H1 (cell line): ENCODE data around the gene GLIPR1. TPM values are rescaled to one million over a fixed set of nuclear protein-coding genes. Genes with fewer than 3 reads are reported as not detected.

Experiments
- CTCF ChIA-PET: fragments of 300-600 bp; sonication (Branson Sonifier 250); formaldehyde crosslinking; loops from one replicate; lab custom pipeline; 2021; ENCODE audit not compliant: partially characterized antibody; lab: Charles Lee
- POLR2A ChIA-PET: fragments of 300-600 bp; sonication (Branson Sonifier 250); formaldehyde crosslinking; loops from one replicate; lab custom pipeline; 2021; ENCODE audit warnings: inconsistent platforms; ENCODE audit not compliant: partially characterized antibody; lab: Charles Lee
- DNase-seq, 2 experiments: peaks; one replicate each; pipeline versions ENCODE4 v3.0.0 to v3.0.0-alpha.2; 2010 to 2022; ENCODE audit warnings: low spot score in 2 of 2, low read depth in 1 of 2, mixed read lengths in 1 of 2
- FAIRE-seq: peaks from 2 replicates; lab custom pipeline; 2011; peaks lifted over from hg19 to GRCh38; lab: Jason Lieb, UNC
- H2AFZ ChIP-seq: 2 replicates; pipeline ENCODE4 v1.8.1; 2012; ENCODE audit warnings: low read length, inconsistent platforms
- H2AK5ac ChIP-seq: 2 replicates; pipeline ENCODE4 v1.6.1; 2013; ENCODE audit warnings: low read depth, low read length
- H2BK120ac ChIP-seq: replicated peaks from 2 replicates; pipeline ENCODE3; 2013; ENCODE audit warnings: low read depth, low read length, inconsistent platforms
- H2BK12ac ChIP-seq: 2 replicates; pipeline ENCODE4 v1.6.1; 2013; ENCODE audit warnings: low read depth, low read length
- H2BK15ac ChIP-seq: 2 replicates; pipeline ENCODE4 v1.6.1; 2013; ENCODE audit warnings: low read length
- H2BK20ac ChIP-seq: 2 replicates; pipeline ENCODE4 v1.6.1; 2013; ENCODE audit warnings: low read length
- H2BK5ac ChIP-seq: 2 replicates; pipeline ENCODE4 v1.6.1; 2013; ENCODE audit warnings: low read depth, low read length
- H3K14ac ChIP-seq: 2 replicates; pipeline ENCODE4 v1.6.1; 2013; ENCODE audit warnings: inconsistent platforms; ENCODE audit not compliant: insufficient read length
- H3K18ac ChIP-seq: 2 replicates; pipeline ENCODE4 v1.6.1; 2013; ENCODE audit warnings: low read length; ENCODE audit errors: extremely low read depth
- H3K23ac ChIP-seq: 2 replicates; pipeline ENCODE4 v1.6.1; 2013; ENCODE audit warnings: inconsistent platforms; ENCODE audit not compliant: insufficient read length
- H3K23me2 ChIP-seq: 2 replicates; pipeline ENCODE4 v1.6.1; 2013; ENCODE audit warnings: low read depth, low read length
- H3K27ac ChIP-seq: 2 replicates; pipeline ENCODE4 v1.6.1; 2011; ENCODE audit warnings: low read depth, low read length, inconsistent platforms
- H3K27me3 ChIP-seq, 4 experiments: replicated peaks in 1 of 4; 1 replicate in 1 of 4; 2 replicates in 3 of 4; pipeline versions ENCODE4 v1.6.1 to v1.8.1; 2011 to 2013; ENCODE audit warnings: low read length in 3 of 4, mild to moderate bottlenecking in 3 of 4, inconsistent platforms in 2 of 4, mixed read lengths in 2 of 4, moderate library complexity in 1 of 4; ENCODE audit not compliant: control insufficient read depth in 3 of 4, insufficient read depth in 3 of 4; ENCODE audit errors: extremely low read depth in 1 of 4
- H3K36me3 ChIP-seq, 4 experiments: 2 replicates each; pipeline versions ENCODE4 v1.6.1 to v1.8.1; 2011 to 2013; ENCODE audit warnings: mild to moderate bottlenecking in 4 of 4, low read length in 3 of 4, moderate library complexity in 2 of 4, control low read depth in 1 of 4, inconsistent platforms in 1 of 4; ENCODE audit not compliant: insufficient read depth in 4 of 4, control insufficient read depth in 2 of 4
- H3K4ac ChIP-seq: replicated peaks from 2 replicates; pipeline ENCODE3; 2013; ENCODE audit warnings: low read length, low read depth, mixed read lengths, inconsistent platforms; ENCODE audit not compliant: insufficient read length
- H3K4me1 ChIP-seq, 4 experiments: replicated peaks in 1 of 4; 1 replicate in 1 of 4; 2 replicates in 3 of 4; pipeline versions ENCODE4 v1.6.1 to v1.8.1; 2011 to 2013; ENCODE audit warnings: low read length in 3 of 4, inconsistent platforms in 2 of 4, mixed read lengths in 1 of 4; ENCODE audit not compliant: insufficient read depth in 4 of 4, control insufficient read depth in 3 of 4
- H3K4me2 ChIP-seq, 2 experiments: 2 replicates each; pipeline versions ENCODE4 v1.6.1 to v1.8.1; 2011 to 2013; ENCODE audit warnings: low read depth in 2 of 2, low read length in 2 of 2, control low read depth in 1 of 2, inconsistent platforms in 1 of 2, mild to moderate bottlenecking in 1 of 2; ENCODE audit not compliant: insufficient read depth in 1 of 2
- H3K4me3 ChIP-seq, 4 experiments: fragments of 200-600, 300-600 bp in 1 of 4; sonication (generic), shearing (Covaris generic), sonication (Bioruptor Twin) in 1 of 4; 2 replicates each; pipeline versions ENCODE4 v1.5.1 to v1.8.1; 2011 to 2016; ENCODE audit warnings: low read length in 4 of 4, low read depth in 3 of 4, control low read depth in 2 of 4, inconsistent platforms in 2 of 4, mild to moderate bottlenecking in 2 of 4, mixed read lengths in 1 of 4, moderate library complexity in 1 of 4; ENCODE audit not compliant: insufficient read depth in 2 of 4; ENCODE audit errors: extremely low read depth in 1 of 4
- H3K56ac ChIP-seq: replicated peaks from 2 replicates; pipeline ENCODE3; 2013; ENCODE audit warnings: low read depth, mild to moderate bottlenecking, mixed read lengths, low read length, inconsistent platforms; ENCODE audit not compliant: insufficient read length
- H3K79me1 ChIP-seq: 2 replicates; pipeline ENCODE4 v1.6.1; 2013; ENCODE audit warnings: low read depth, low read length, control low read depth
- H3K79me2 ChIP-seq, 2 experiments: 2 replicates each; pipeline versions ENCODE4 v1.6.1 to v1.8.1; 2012 to 2013; ENCODE audit warnings: low read length in 2 of 2, mild to moderate bottlenecking in 2 of 2, inconsistent platforms in 1 of 2; ENCODE audit not compliant: insufficient read depth in 2 of 2, control insufficient read depth in 1 of 2
- H3K9ac ChIP-seq, 4 experiments: replicated peaks in 1 of 4; 1 replicate in 1 of 4; 2 replicates in 3 of 4; pipeline versions ENCODE4 v1.6.1 to v1.8.1; 2011 to 2013; ENCODE audit warnings: low read depth in 3 of 4, low read length in 3 of 4, control low read depth in 2 of 4, mild to moderate bottlenecking in 2 of 4, moderate library complexity in 2 of 4, inconsistent platforms in 1 of 4; ENCODE audit errors: extremely low read depth in 1 of 4
- H3K9me3 ChIP-seq, 2 experiments: 2 replicates each; pipeline versions ENCODE4 v1.6.1 to v1.8.1; 2012 to 2013; ENCODE audit warnings: mild to moderate bottlenecking in 2 of 2, moderate library complexity in 2 of 2, control low read depth in 1 of 2, inconsistent platforms in 1 of 2, low read depth in 1 of 2, low read length in 1 of 2, mixed read lengths in 1 of 2; ENCODE audit not compliant: insufficient read depth in 2 of 2
- H4K20me1 ChIP-seq, 2 experiments: replicated peaks in 1 of 2; 2 replicates each; pipeline versions ENCODE3 to v1.8.1; 2011 to 2013; ENCODE audit warnings: inconsistent platforms in 2 of 2, low read length in 2 of 2, mild to moderate bottlenecking in 1 of 2; ENCODE audit not compliant: insufficient read depth in 2 of 2, control insufficient read depth in 1 of 2
- H4K5ac ChIP-seq: 2 replicates; pipeline ENCODE4 v1.6.1; 2013; ENCODE audit warnings: low read length, low read depth, mixed read lengths, inconsistent platforms; ENCODE audit not compliant: insufficient read length
- H4K8ac ChIP-seq: 2 replicates; pipeline ENCODE4 v1.8.0; 2013; ENCODE audit warnings: mild to moderate bottlenecking, moderate library complexity, low read length, inconsistent platforms; ENCODE audit not compliant: insufficient read depth; ENCODE audit errors: extremely low read depth
- H4K91ac ChIP-seq: replicated peaks from 2 replicates; pipeline ENCODE3; 2013; ENCODE audit warnings: low read length, mixed read lengths, inconsistent platforms; ENCODE audit not compliant: insufficient read length
- ASH2L ChIP-seq: fragments of 200-600, 300-600 bp; sonication (generic); IDR thresholded peaks from one replicate; pipeline ENCODE4 v1.7.1; 2017; ENCODE audit warnings: low read length
- CEBPB ChIP-seq: IDR thresholded peaks from 2 replicates; pipeline ENCODE4 v1.6.1; 2012; ENCODE audit warnings: low read depth, low read length
- FOSL1 ChIP-seq: IDR thresholded peaks from 2 replicates; pipeline ENCODE4 v1.6.1; 2011; ENCODE audit warnings: mild to moderate bottlenecking, low read depth, low read length, moderate library complexity; ENCODE audit not compliant: insufficient read depth
- KDM5A ChIP-seq: fragments of 200-600 bp; IDR thresholded peaks from 2 replicates; pipeline ENCODE4 v1.7.1; 2012; ENCODE audit warnings: mild to moderate bottlenecking, low read length, inconsistent platforms, mixed read lengths
- POU5F1 ChIP-seq: IDR thresholded peaks from 2 replicates; pipeline ENCODE4 v1.6.1; 2011; ENCODE audit warnings: low read depth, mild to moderate bottlenecking, low read length, moderate library complexity
- RNF2 ChIP-seq: fragments of 200-900, 300-1000 bp; sonication (generic); IDR thresholded peaks from 2 replicates; pipeline ENCODE4 v1.7.1; 2016; ENCODE audit warnings: borderline replicate concordance, low read depth, mild to moderate bottlenecking, antibody characterized with exemption, low read length; ENCODE audit not compliant: poor library complexity, severe bottlenecking; ENCODE audit errors: missing control alignments
- SIN3A ChIP-seq, 2 experiments: IDR thresholded peaks in 1 of 2; conservative IDR thresholded peaks in 1 of 2; 2 replicates each; pipeline ENCODE4 v1.6.1; 2011 to 2012; ENCODE audit warnings: low read length in 2 of 2, improper control_type of control experiment in 1 of 2, low read depth in 1 of 2, mild to moderate bottlenecking in 1 of 2
- SP1 ChIP-seq: IDR thresholded peaks from 2 replicates; pipeline ENCODE4 v1.6.1; 2011; ENCODE audit warnings: low read depth, low read length
- SUZ12 ChIP-seq: fragments of 200-600 bp; sonication (generic); IDR thresholded peaks from 2 replicates; pipeline ENCODE4 v1.6.1; 2012; ENCODE audit warnings: mild to moderate bottlenecking, inconsistent platforms, low read length, moderate library complexity, mixed read lengths
- YY1 ChIP-seq: IDR thresholded peaks from 2 replicates; pipeline ENCODE4 v1.6.1; 2011; ENCODE audit warnings: low read depth, mild to moderate bottlenecking, low read length
- WGBS, 2 experiments: shearing (Covaris generic) in 1 of 2; methylation state at CpG; one replicate each; pipeline versions ENCODE4 v1.1.6 to v1.1.7; 2013 to 2015; ENCODE audit warnings: low lambda C conversion rate in 2 of 2, mixed read lengths in 2 of 2, inconsistent platforms in 1 of 2, low coverage in 1 of 2, missing lambda C conversion rate in 1 of 2; ENCODE audit not compliant: insufficient replicate concordance in 2 of 2, insufficient coverage in 1 of 2, insufficient read length in 1 of 2; ENCODE audit errors: extremely low coverage in 1 of 2, missing lambda C conversion rate in 1 of 2; 5-methylcytosine and 5-hydroxymethylcytosine counted together
- polyA plus RNA-seq, 7 experiments: library from polyadenylated mRNA; depleted of rRNA in 3 of 7; stranded (reverse) in 5 of 7; unstranded in 2 of 7; fragments of >200 nt in 5 of 7; fragments of 200-250 nt in 2 of 7; gene quantifications; 1 replicate in 5 of 7; 2 replicates in 1 of 7; 4 replicates in 1 of 7; pipeline versions ENCODE4 v1.2.1 to v1.2.3, GENCODE V29; 2011 to 2013; ENCODE audit warnings: missing spikeins in 2 of 7, mixed read lengths in 2 of 7
- total RNA-seq: library from RNA; stranded (reverse); fragmentation: NEBNext Ultra II Directional; extraction: Animal tissue kit (Norgen Biotek cat#: 25700); gene quantifications from 2 replicates; pipeline ENCODE4 v1.2.1, GENCODE V29; 2021
- TF ChIP-seq, protein P1 (sequence below), 3 experiments: IDR thresholded peaks; 1 replicate in 2 of 3; 2 replicates in 1 of 3; pipeline versions ENCODE4 v1.5.1 to v1.6.1; 2011; ENCODE audit warnings: low read length in 3 of 3, mild to moderate bottlenecking in 3 of 3, inconsistent platforms in 2 of 3, low read depth in 1 of 3, moderate library complexity in 1 of 3; ENCODE audit not compliant: insufficient read depth in 1 of 3; ENCODE audit errors: control extremely low read depth in 1 of 3

GLIPR1 gene
- total and polyA plus RNA-seq, 2 of the 8 experiments (the other 6 are each of a cell fraction or from before 2014, with no cell fraction given), result 0.23 to 1.5 TPM

GRCh38 chr12:75457191-75457590, 23.4 kb upstream of the GLIPR1 start:
- no peak overlapping the region for H3K9ac ChIP-seq
- no peak overlapping the region for H3K4me2 ChIP-seq
- no peak overlapping the region for H4K5ac ChIP-seq
- peaks cover 6 to 20% of the 10 kb centered on the region in 2 experiments; a peak in 3 of 4 replicates for H3K9me3 ChIP-seq
- no peak overlapping the region for H4K8ac ChIP-seq
- no peak overlapping the region for H3K27ac ChIP-seq
- H2AK5ac ChIP-seq, result no peak overlapping the region
- no peak overlapping the region for H2BK5ac ChIP-seq
- H3K36me3 ChIP-seq, result no peaks in the 10 kb centered on the region
- no peak overlapping the region for H3K23ac ChIP-seq
- CTCF ChIA-PET, result no interaction called here
- FAIRE-seq (no peak), DNase-seq (no peak)
- no peaks in the 10 kb centered on the region for H3K27me3 ChIP-seq
- no peak overlapping the region for H3K14ac ChIP-seq
- H2BK20ac ChIP-seq, result no peak overlapping the region
- no peak overlapping the region for H3K4ac ChIP-seq
- H2BK120ac ChIP-seq, result no peak overlapping the region
- no peaks in the 10 kb centered on the region for H4K20me1 ChIP-seq
- H3K4me1 ChIP-seq, result no peaks in the 10 kb centered on the region
- WGBS, 2 experiments, result 97% methylated on average over 1 of the region's 1 CpG; no CpG with 5 or more reads in 1 of the 2 experiments
- H3K56ac ChIP-seq, result no peak overlapping the region
- no peaks in the 10 kb centered on the region for H3K23me2 ChIP-seq
- no peak overlapping the region for H2BK15ac ChIP-seq
- no peaks in the 10 kb centered on the region for H3K79me2 ChIP-seq
- no peak overlapping the region for H3K18ac ChIP-seq
- H3K79me1 ChIP-seq, result no peaks in the 10 kb centered on the region
- H2AFZ ChIP-seq, result no peak overlapping the region
- no peak overlapping the region for H4K91ac ChIP-seq
- no peak overlapping the region for H2BK12ac ChIP-seq
- POLR2A ChIA-PET, result no interaction called here
- no peak for TF ChIP-seq RNF2
- TF ChIP-seq YY1, result no peak
- no peak for TF ChIP-seq KDM5A
- TF ChIP-seq SP1, result no peak
- no peak for TF ChIP-seq CEBPB
- TF ChIP-seq ASH2L, result no peak
- TF ChIP-seq POU5F1, result no peak
- TF ChIP-seq, protein P1, sequence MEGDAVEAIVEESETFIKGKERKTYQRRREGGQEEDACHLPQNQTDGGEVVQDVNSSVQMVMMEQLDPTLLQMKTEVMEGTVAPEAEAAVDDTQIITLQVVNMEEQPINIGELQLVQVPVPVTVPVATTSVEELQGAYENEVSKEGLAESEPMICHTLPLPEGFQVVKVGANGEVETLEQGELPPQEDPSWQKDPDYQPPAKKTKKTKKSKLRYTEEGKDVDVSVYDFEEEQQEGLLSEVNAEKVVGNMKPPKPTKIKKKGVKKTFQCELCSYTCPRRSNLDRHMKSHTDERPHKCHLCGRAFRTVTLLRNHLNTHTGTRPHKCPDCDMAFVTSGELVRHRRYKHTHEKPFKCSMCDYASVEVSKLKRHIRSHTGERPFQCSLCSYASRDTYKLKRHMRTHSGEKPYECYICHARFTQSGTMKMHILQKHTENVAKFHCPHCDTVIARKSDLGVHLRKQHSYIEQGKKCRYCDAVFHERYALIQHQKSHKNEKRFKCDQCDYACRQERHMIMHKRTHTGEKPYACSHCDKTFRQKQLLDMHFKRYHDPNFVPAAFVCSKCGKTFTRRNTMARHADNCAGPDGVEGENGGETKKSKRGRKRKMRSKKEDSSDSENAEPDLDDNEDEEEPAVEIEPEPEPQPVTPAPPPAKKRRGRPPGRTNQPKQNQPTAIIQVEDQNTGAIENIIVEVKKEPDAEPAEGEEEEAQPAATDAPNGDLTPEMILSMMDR (IDR thresholded peaks at IDR 0.05; ENCODE audit: control extremely low read depth in 1 of 3, insufficient read depth in 1 of 3, low read depth in 1 of 3, low read length in 3 of 3), result no peak
- TF ChIP-seq SIN3A (conservative IDR thresholded peaks at IDR 0.05 in 1 of 2, IDR thresholded peaks at IDR 0.05 in 1 of 2; ENCODE audit: low read depth in 1 of 2, low read length in 2 of 2), result no peak
- no peak for TF ChIP-seq FOSL1
- TF ChIP-seq SUZ12, result no peak
- no peak overlapping the region for H3K4me3 ChIP-seq
